Endothelial cell of umbilical vein (primary cell): ENCODE results near the gene MEGF10. TPM values are rescaled to one million over a fixed set of nuclear protein-coding genes. Genes with fewer than 3 reads are reported as not detected.

Experiments used
- BruUV-seq: library from RNA; stranded (reverse); fragments of 400-500 nt; replicated peaks from 2 replicates; lab custom pipeline; 2021; lab: Mats Ljungman, UMichigan
- CTCF ChIA-PET: fragments of 300-600, 350-600 bp; sonication (Branson Sonifier 250); formaldehyde crosslinking; loops from one replicate; lab custom pipeline; 2021; ENCODE audit warnings: antibody characterized with exemption, inconsistent platforms; lab: Charles Lee
- POLR2A ChIA-PET: fragments of 300-600, 350-600 bp; sonication (Branson Sonifier 250); formaldehyde crosslinking; loops from one replicate; lab custom pipeline; 2021; ENCODE audit warnings: antibody characterized with exemption, inconsistent platforms; lab: Charles Lee
- DNase-seq: peaks from one replicate; pipeline ENCODE4 v3.0.0-alpha.2; 2011; ENCODE audit warnings: low read depth, low spot score
- FAIRE-seq: peaks from 2 replicates; lab custom pipeline; 2011; peaks lifted over from hg19 to GRCh38; lab: Jason Lieb, UNC
- H2AFZ ChIP-seq: 2 replicates; pipeline ENCODE4 v1.6.0; 2012; ENCODE audit warnings: low read depth, low read length, control low read depth, inconsistent platforms
- H3K27ac ChIP-seq: 2 replicates; pipeline ENCODE4 v1.5.1; 2011; ENCODE audit warnings: low read depth, mild to moderate bottlenecking, control low read depth, low read length, moderate library complexity; ENCODE audit not compliant: insufficient read depth
- H3K27me3 ChIP-seq, 2 experiments: 2 replicates each; pipeline versions ENCODE4 v1.6.0 to v1.6.1; 2011; ENCODE audit warnings: low read length in 2 of 2, mixed read lengths in 1 of 2; ENCODE audit not compliant: control insufficient read depth in 2 of 2, insufficient read depth in 2 of 2
- H3K36me3 ChIP-seq, 2 experiments: 2 replicates in 1 of 2; 3 replicates in 1 of 2; pipeline ENCODE4 v1.5.1; 2011; ENCODE audit warnings: low read length in 2 of 2, mild to moderate bottlenecking in 1 of 2, moderate library complexity in 1 of 2; ENCODE audit not compliant: control insufficient read depth in 2 of 2, insufficient read depth in 2 of 2; ENCODE audit errors: extremely low read depth in 1 of 2
- H3K4me1 ChIP-seq: 3 replicates; pipeline ENCODE4 v1.5.1; 2011; ENCODE audit warnings: mild to moderate bottlenecking, low read length; ENCODE audit not compliant: control insufficient read depth, insufficient read depth; ENCODE audit errors: extremely low read depth
- H3K4me2 ChIP-seq: 2 replicates; pipeline ENCODE4 v1.6.1; 2011; ENCODE audit warnings: low read length, control low read depth, mixed read lengths; ENCODE audit not compliant: insufficient read depth
- H3K4me3 ChIP-seq, 3 experiments: fragments of 200-600 bp in 1 of 3; sonication (generic), shearing (Covaris generic) in 1 of 3; replicated peaks in 1 of 3; 2 replicates each; pipeline ENCODE4 v1.5.1; 2011 to 2016; ENCODE audit warnings: control low read depth in 3 of 3, low read length in 3 of 3, mild to moderate bottlenecking in 2 of 3, inconsistent platforms in 1 of 3, low read depth in 1 of 3, moderate library complexity in 1 of 3; ENCODE audit not compliant: insufficient read depth in 1 of 3
- H3K79me2 ChIP-seq: 2 replicates; pipeline ENCODE4 v1.6.0; 2012; ENCODE audit warnings: low read length, inconsistent platforms; ENCODE audit not compliant: control insufficient read depth, insufficient read depth
- H3K9ac ChIP-seq: replicated peaks from 2 replicates; pipeline ENCODE3; 2011; ENCODE audit warnings: low read length, control low read depth; ENCODE audit not compliant: insufficient read depth; ENCODE audit errors: extremely low read depth
- H3K9me1 ChIP-seq: replicated peaks from 3 replicates; pipeline ENCODE4 v1.6.0; 2011; ENCODE audit warnings: mild to moderate bottlenecking, low read length; ENCODE audit not compliant: control insufficient read depth, insufficient read depth; ENCODE audit errors: extremely low read depth
- H3K9me3 ChIP-seq: replicated peaks from 2 replicates; pipeline ENCODE4 v1.5.1; 2012; ENCODE audit warnings: low read length, inconsistent platforms; ENCODE audit not compliant: control insufficient read depth, insufficient read depth
- H4K20me1 ChIP-seq: replicated peaks from 2 replicates; pipeline ENCODE3; 2011; ENCODE audit warnings: mild to moderate bottlenecking, low read length; ENCODE audit not compliant: control insufficient read depth, insufficient read depth; ENCODE audit errors: extremely low read depth
- CTCF ChIP-seq, 2 donors: IDR thresholded peaks; 1 replicate in 1 of 2; 2 replicates in 1 of 2; pipeline ENCODE4 v1.5.1; 2011; ENCODE audit warnings: low read length in 2 of 2, mild to moderate bottlenecking in 2 of 2, moderate library complexity in 2 of 2, control low read depth in 1 of 2, inconsistent platforms in 1 of 2, low read depth in 1 of 2; ENCODE audit not compliant: insufficient read depth in 1 of 2; ENCODE audit errors: extremely low read depth in 1 of 2
- EZH2 ChIP-seq: IDR thresholded peaks from 2 replicates; pipeline ENCODE4 v1.6.1; 2012; ENCODE audit warnings: borderline replicate concordance, low read depth, mild to moderate bottlenecking, moderate library complexity, low read length, inconsistent platforms; ENCODE audit not compliant: severe bottlenecking
- FOS ChIP-seq: IDR thresholded peaks from 2 replicates; pipeline ENCODE4 v1.6.1; 2011; ENCODE audit warnings: mild to moderate bottlenecking, low read length, moderate library complexity, borderline replicate concordance; ENCODE audit not compliant: insufficient read depth
- GATA2 ChIP-seq: IDR thresholded peaks from 2 replicates; pipeline ENCODE4 v1.7.0; 2011; ENCODE audit warnings: low read depth, mild to moderate bottlenecking, moderate library complexity, mixed read lengths, low read length; ENCODE audit not compliant: insufficient read length, insufficient read depth
- JUN ChIP-seq: IDR thresholded peaks from 2 replicates; pipeline ENCODE4 v1.6.1; 2011; ENCODE audit warnings: borderline replicate concordance, low read depth; ENCODE audit not compliant: insufficient read length, insufficient read depth
- MAX ChIP-seq: IDR thresholded peaks from 2 replicates; pipeline ENCODE4 v1.6.1; 2011; ENCODE audit not compliant: insufficient read depth, insufficient read length
- MYC ChIP-seq: IDR thresholded peaks from one replicate; pipeline ENCODE4 v1.6.1; 2011; ENCODE audit warnings: mild to moderate bottlenecking, low read depth, low read length
- POLR2A ChIP-seq: IDR thresholded peaks from 2 replicates; pipeline ENCODE4 v1.6.1; 2012; ENCODE audit warnings: low read depth, mild to moderate bottlenecking, control low read depth, low read length
- POLR2AphosphoS5 ChIP-seq: IDR thresholded peaks from 2 replicates; pipeline ENCODE4 v1.6.1; 2012; ENCODE audit warnings: low read depth, mild to moderate bottlenecking, control low read depth, low read length, moderate library complexity; ENCODE audit not compliant: insufficient read depth
- dilution Hi-C: fragments of 300-500 bp; cut with MboI; formaldehyde crosslinking; loops from one replicate; pipeline ENCODE4 v1.15.0; 2019; ENCODE audit warnings: low sequenced_read_pairs; ENCODE audit not compliant: extremely low pct_ligation_motif_present
- intact Hi-C: fragments of 100-400 bp; cut with micrococcal nuclease; formaldehyde crosslinking; loops from one replicate; pipeline ENCODE4 v1.10.0; 2022
- polyA plus RNA-seq, 4 experiments: library from polyadenylated mRNA; depleted of rRNA in 3 of 4; stranded (reverse) in 3 of 4; unstranded in 1 of 4; fragments of >200 nt; gene quantifications; 2 replicates each; pipeline versions ENCODE4 v1.2.1 to v1.2.3, GENCODE V29; 2011 to 2012; ENCODE audit warnings: missing spikeins in 1 of 4
- total RNA-seq: library from RNA; stranded (reverse); gene quantifications from 2 replicates; pipeline ENCODE4 v1.2.3, GENCODE V29; 2021

MEGF10 gene
- total and polyA plus RNA-seq, 2 donors (not counting 3 experiments of a cell fraction or from before 2014, with no cell fraction given) = 0.30 to 1.00 TPM

- Histone ChIP-seq H3K4me2 (no peak overlapping the region), H3K79me2 (no peaks in the 10 kb centered on the region), H3K9ac (no peak overlapping the region), H2AFZ (no peak overlapping the region), H3K9me3 (no peaks in the 10 kb centered on the region), H3K27ac (no peak overlapping the region), H4K20me1 (no peaks in the 10 kb centered on the region), H3K4me3 (no peak overlapping the region), H3K9me1 (no peaks in the 10 kb centered on the region), H3K27me3 (peaks cover 3 to 9% of the 10 kb centered on the region in 2 experiments), H3K36me3 (no peaks in the 10 kb centered on the region), H3K4me1 (no peaks in the 10 kb centered on the region)
- FAIRE-seq (no peak), DNase-seq (no peak)
- no peak for TF ChIP-seq GATA2
- no peak for TF ChIP-seq POLR2AphosphoS5
- TF ChIP-seq CTCF (IDR thresholded peaks at IDR 0.05; ENCODE audit: extremely low read depth in 1 of 2, insufficient read depth in 1 of 2, low read depth in 1 of 2, low read length in 2 of 2) = no peak
- TF ChIP-seq FOS = no peak
- TF ChIP-seq JUN = no peak
- TF ChIP-seq MYC = no peak
- TF ChIP-seq EZH2 = no peak
- TF ChIP-seq POLR2A = no peak
- no peak for TF ChIP-seq MAX
- dilution Hi-C loops = no loop called here
- intact Hi-C loops = no loop called here
- CTCF ChIA-PET = no interaction called here
- BruUV-seq = no TSS peak
- POLR2A ChIA-PET = no interaction called here
These were observed 195.9 kb downstream of the MEGF10 start for GRCh38 chr5:127486471-127486870.
